Caco-2 (cell line): ENCODE measurements around the gene MAP7D1. TPM values are rescaled to one million over a fixed set of nuclear protein-coding genes. Genes with fewer than 3 reads are reported as not detected.

ENCODE experiments used
- BruUV-seq: library from RNA; stranded (reverse); fragments of 400-500 nt; replicated peaks from 2 replicates; lab custom pipeline; 2021; lab: Mats Ljungman, UMichigan
- CTCF ChIA-PET: fragments of 300-600 bp; sonication (Branson Sonifier 250); formaldehyde crosslinking; loops from one replicate; lab custom pipeline; 2022; ENCODE audit warnings: antibody characterized with exemption; lab: Charles Lee
- POLR2A ChIA-PET: fragments of 300-600 bp; sonication (Branson Sonifier 250); formaldehyde crosslinking; loops from one replicate; lab custom pipeline; 2022; ENCODE audit warnings: antibody characterized with exemption; lab: Charles Lee
- DNase-seq, 2 experiments: peaks; one replicate each; pipeline versions ENCODE4 v3.0.0 to v3.0.0-alpha.2; 2020 to 2022
- H3K27me3 ChIP-seq: replicated peaks from 2 replicates; pipeline ENCODE4 v1.6.0; 2011; ENCODE audit warnings: low read length; ENCODE audit not compliant: control insufficient read depth, insufficient read depth
- H3K36me3 ChIP-seq: 2 replicates; pipeline ENCODE4 v1.5.1; 2011; ENCODE audit warnings: low read length; ENCODE audit not compliant: control insufficient read depth, insufficient read depth
- H3K4me1 ChIP-seq: fragments of 250-450 bp; sonication (Bioruptor Pico); 2 replicates; pipeline ENCODE4 v1.5.1; 2020; ENCODE audit warnings: mild to moderate bottlenecking
- H3K4me3 ChIP-seq: 2 replicates; pipeline ENCODE4 v1.5.1; 2011; ENCODE audit warnings: low read depth, mild to moderate bottlenecking, control low read depth, low read length
- H3K9me3 ChIP-seq: fragments of 250-450 bp; sonication (Bioruptor Pico); 2 replicates; pipeline ENCODE4 v1.5.1; 2020; ENCODE audit warnings: mild to moderate bottlenecking, moderate library complexity
- H3K27ac Mint-ChIP-seq: one replicate; pipeline ENCODE4 v1.8.0; 2022; ENCODE audit warnings: mixed read lengths; ENCODE audit not compliant: unreplicated experiment
- H3K27me3 Mint-ChIP-seq: one replicate; pipeline ENCODE4 v1.8.0; 2022; ENCODE audit warnings: mixed read lengths; ENCODE audit not compliant: insufficient read depth, unreplicated experiment
- H3K36me3 Mint-ChIP-seq: one replicate; pipeline ENCODE4 v1.8.0; 2022; ENCODE audit warnings: mild to moderate bottlenecking, mixed read lengths; ENCODE audit not compliant: insufficient read depth, unreplicated experiment
- H3K4me1 Mint-ChIP-seq: one replicate; pipeline ENCODE4 v1.8.0; 2022; ENCODE audit warnings: low read depth, mixed read lengths; ENCODE audit not compliant: unreplicated experiment
- H3K4me3 Mint-ChIP-seq: one replicate; pipeline ENCODE4 v1.8.0; 2022; ENCODE audit warnings: mild to moderate bottlenecking, moderate library complexity, mixed read lengths; ENCODE audit not compliant: unreplicated experiment
- H3K9me3 Mint-ChIP-seq: one replicate; pipeline ENCODE4 v1.8.0; 2022; ENCODE audit warnings: mixed read lengths; ENCODE audit not compliant: unreplicated experiment
- CTCF ChIP-seq, 2 experiments: fragments of 200-600 bp in 1 of 2; IDR thresholded peaks; 1 replicate in 1 of 2; 2 replicates in 1 of 2; pipeline versions ENCODE4 v1.5.1 to v1.8.0; 2011 to 2022; ENCODE audit warnings: antibody characterized with exemption in 1 of 2, control low read depth in 1 of 2, inconsistent platforms in 1 of 2, low read depth in 1 of 2, low read length in 1 of 2, mild to moderate bottlenecking in 1 of 2, moderate library complexity in 1 of 2; ENCODE audit not compliant: insufficient read depth in 1 of 2, severe bottlenecking in 1 of 2, unreplicated experiment in 1 of 2
- intact Hi-C: fragments of 100-400 bp; cut with micrococcal nuclease; formaldehyde crosslinking; loops from one replicate; pipeline ENCODE4 v1.10.0; 2022; ENCODE audit not compliant: unreplicated experiment
- total RNA-seq: library from RNA; stranded (reverse); gene quantifications from 2 replicates; pipeline ENCODE4 v1.2.3, GENCODE V29; 2022

MAP7D1 gene
- total RNA-seq, 1 experiment from 2014 or later = 37.7 TPM

DNA sequence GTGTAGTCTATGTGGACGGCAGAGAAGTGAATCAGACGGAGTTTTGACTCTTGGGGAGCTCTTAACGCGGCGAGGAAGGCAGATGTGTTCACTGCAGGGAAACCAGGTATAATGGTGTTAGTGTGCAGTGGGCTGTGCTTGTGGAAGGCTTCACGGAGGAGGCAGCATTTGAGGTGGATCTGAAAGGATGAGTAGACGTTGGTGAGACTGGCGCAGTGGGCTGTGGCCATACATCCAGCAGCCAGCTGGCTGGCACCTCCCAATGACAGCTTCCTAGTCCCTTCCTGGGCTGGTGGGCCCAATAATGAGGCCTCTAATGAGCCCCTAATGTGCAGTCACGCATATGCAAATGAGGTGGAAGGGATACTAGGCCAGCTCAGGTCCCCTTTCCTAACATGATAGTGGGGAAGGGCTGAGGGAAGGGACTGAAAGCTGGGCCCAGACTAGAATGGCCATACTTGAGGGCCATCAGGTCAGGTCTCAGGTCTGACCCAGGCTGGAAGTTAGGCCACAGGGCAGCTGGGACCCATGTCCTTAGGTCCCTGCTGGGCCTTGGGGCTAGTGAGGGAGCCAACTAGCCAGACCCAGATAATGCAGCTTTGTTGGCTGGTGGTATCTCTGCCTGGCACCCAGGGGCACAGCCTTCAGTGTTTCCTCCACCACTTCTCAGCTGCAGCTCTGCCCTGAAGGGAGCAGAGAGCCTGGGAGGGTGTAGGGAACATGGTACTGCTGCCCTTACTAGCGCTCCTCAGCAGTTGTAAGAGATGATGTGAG lies 3.8 kb downstream of the MAP7D1 start:
- ChIA-PET POLR2A (no interaction called here), CTCF (interaction anchor here (1.2 to 1.8 kb wide), 2 partner anchors 28 to 126 kb away, joined by 4 to 5 read pairs; no protein-coding TSS in a partner anchor)
- H3K4me3 ChIP-seq = no peak overlapping the region
- no TSS peak for BruUV-seq
- H3K9me3 Mint-ChIP-seq = no peaks in the 10 kb centered on the region
- H3K4me1 ChIP-seq = peaks cover 4% of the 10 kb centered on the region; the same call in 1 of the 2 replicates
- TF ChIP-seq CTCF (IDR thresholded peaks at IDR 0.05; ENCODE audit: insufficient read depth in 1 of 2, low read depth in 1 of 2, low read length in 1 of 2, severe bottlenecking in 1 of 2, unreplicated experiment in 1 of 2) = no peak
- no peak for DNase-seq
- H3K4me3 Mint-ChIP-seq = no peak overlapping the region
- H3K4me1 Mint-ChIP-seq = peaks cover 28% of the 10 kb centered on the region
- intact Hi-C loops = no loop called here
- no peaks in the 10 kb centered on the region for H3K27me3 Mint-ChIP-seq
- no peaks in the 10 kb centered on the region for H3K36me3 ChIP-seq
- no peaks in the 10 kb centered on the region for H3K9me3 ChIP-seq
- H3K36me3 Mint-ChIP-seq = peaks cover 24% of the 10 kb centered on the region
- H3K27me3 ChIP-seq = no peaks in the 10 kb centered on the region
- no peak overlapping the region for H3K27ac Mint-ChIP-seq

- H3K9me3 ChIP-seq = no peaks in the 10 kb centered on the region
- intact Hi-C loops = no loop called here
- H3K27me3 Mint-ChIP-seq = no peaks in the 10 kb centered on the region
- DNase-seq = no peak
- H3K27ac Mint-ChIP-seq = no peak overlapping the region
- no peaks in the 10 kb centered on the region for H3K4me1 ChIP-seq
- no peak overlapping the region for H3K4me3 Mint-ChIP-seq
- ChIA-PET POLR2A (no interaction called here), CTCF (interaction anchor here (0.6 to 1.8 kb wide), 4 partner anchors 26 to 125 kb away, joined by 3 to 5 read pairs (median 4); no protein-coding TSS in a partner anchor)
- peaks cover 26% of the 10 kb centered on the region for H3K36me3 Mint-ChIP-seq
- no peaks in the 10 kb centered on the region for H3K9me3 Mint-ChIP-seq
- H3K36me3 ChIP-seq = no peaks in the 10 kb centered on the region
- TF ChIP-seq CTCF (IDR thresholded peaks at IDR 0.05; ENCODE audit: insufficient read depth in 1 of 2, low read depth in 1 of 2, low read length in 1 of 2, severe bottlenecking in 1 of 2, unreplicated experiment in 1 of 2) = no peak
- H3K4me1 Mint-ChIP-seq = peaks cover 28% of the 10 kb centered on the region
- no TSS peak for BruUV-seq
- H3K4me3 ChIP-seq = no peak overlapping the region
- no peaks in the 10 kb centered on the region for H3K27me3 ChIP-seq
These were observed 4.5 kb downstream of the MAP7D1 start for GRCh38 chr1:36160388-36160948.

- BruUV-seq = no TSS peak
- Mint-ChIP-seq H3K27ac (no peak overlapping the region), H3K9me3 (no peaks in the 10 kb centered on the region), H3K4me3 (no peak overlapping the region), H3K27me3 (no peaks in the 10 kb centered on the region), H3K4me1 (peaks cover 28% of the 10 kb centered on the region), H3K36me3 (peaks cover 22% of the 10 kb centered on the region)
- no peaks in the 10 kb centered on the region for H3K36me3 ChIP-seq
- intact Hi-C loops = no loop called here
- no peaks in the 10 kb centered on the region for H3K27me3 ChIP-seq
- ChIA-PET POLR2A (no interaction called here), CTCF (interaction anchor here (0.6 to 1.8 kb wide), 4 partner anchors 26 to 125 kb away, joined by 3 to 5 read pairs (median 4); no protein-coding TSS in a partner anchor)
- H3K4me3 ChIP-seq = no peak overlapping the region
- H3K4me1 ChIP-seq = no peaks in the 10 kb centered on the region
- no peaks in the 10 kb centered on the region for H3K9me3 ChIP-seq
- DNase-seq = peak in 1 of 2 experiments; percentile 7
- no peak for TF ChIP-seq CTCF (IDR thresholded peaks at IDR 0.05; ENCODE audit: insufficient read depth in 1 of 2, low read depth in 1 of 2, low read length in 1 of 2, severe bottlenecking in 1 of 2, unreplicated experiment in 1 of 2)
These were observed 5.1 kb downstream of the MAP7D1 start for GRCh38 chr1:36160949-36161485.
